ENCODE data around the gene SEMG2. TPM values are rescaled to one million over a fixed set of nuclear protein-coding genes. Genes with fewer than 3 reads are reported as not detected.

The SEMG2 gene
- total and polyA plus RNA-seq, 2 of the 13 experiments (the other 11 are each of a cell fraction or from before 2014, with no cell fraction given) = not detected

- BruUV-seq (replicated peaks) = no TSS peak
- ChIA-PET POLR2A (no interaction called here), CTCF (ENCODE audit: low intra/inter-chr PET ratio, low total read pairs) (no interaction called here)
- Histone ChIP-seq H3K9me3 (ENCODE audit: low read length) (no peaks in the 10 kb centered on the region), H3K27me3 (ENCODE audit: control insufficient read depth in 1 of 2, insufficient read depth in 2 of 2, low read length in 2 of 2) (peaks cover 2 to 6% of the 10 kb centered on the region in 2 experiments; a peak in 2 of 5 replicates), H3K4me2 (ENCODE audit: low read depth, low read length) (no peak overlapping the region), H2AFZ (ENCODE audit: low read length) (no peak overlapping the region), H3K27ac (ENCODE audit: extremely low read length, insufficient read depth, low read length) (no peak overlapping the region), H4K20me1 (ENCODE audit: insufficient read depth, low read length) (no peaks in the 10 kb centered on the region), H3K9ac (ENCODE audit: insufficient read depth, low read depth, low read length) (no peak overlapping the region), H3K36me3 (replicated peaks in 1 of 2; ENCODE audit: control insufficient read depth in 1 of 2, insufficient read depth in 2 of 2, low read length in 2 of 2) (no peaks in the 10 kb centered on the region), H3K4me3 (replicated peaks in 1 of 3; ENCODE audit: insufficient read depth in 1 of 3, low read depth in 2 of 3, low read length in 3 of 3) (no peak overlapping the region), H3K4me1 (ENCODE audit: insufficient read depth, low read length) (no peaks in the 10 kb centered on the region), H3K79me2 (ENCODE audit: insufficient read depth, low read length) (no peaks in the 10 kb centered on the region)
- intact Hi-C loops (cut with micrococcal nuclease; ENCODE audit: unreplicated experiment) = no loop called here
- ATAC-seq (no peak), DNase-seq (ENCODE audit: low spot score) (no peak), FAIRE-seq (no peak)
- in situ Hi-C loops (cut with HindIII; ENCODE audit: extremely low pct_ligation_motif_present, low pct_unique_long_range_greater_than_20kb) = no loop called here
- TF ChIP-seq AGO2 (optimal IDR thresholded peaks at IDR 0.05; ENCODE audit: low read depth, low read length) (no peak), ZNF878 (CRISPR knock-in tag; IDR thresholded peaks at IDR 0.05) (no peak), THAP11 (CRISPR knock-in tag; IDR thresholded peaks at IDR 0.05) (no peak), TBX2 (CRISPR knock-in tag; IDR thresholded peaks at IDR 0.05; ENCODE audit: borderline replicate concordance) (no peak), ZSCAN29 (CRISPR knock-in tag; conservative IDR thresholded peaks at IDR 0.05) (no peak), ELF1 (CRISPR knock-in tag; IDR thresholded peaks at IDR 0.05) (no peak), DNMT3B (CRISPR knock-in tag; conservative IDR thresholded peaks at IDR 0.05) (no peak), TFAP4 (IDR thresholded peaks at IDR 0.05; ENCODE audit: borderline replicate concordance, low read depth) (no peak), PRDM15 (CRISPR knock-in tag; IDR thresholded peaks at IDR 0.05) (no peak), KLF11 (CRISPR knock-in tag; IDR thresholded peaks at IDR 0.05) (no peak), NFKBIZ (CRISPR knock-in tag; IDR thresholded peaks at IDR 0.05) (no peak), PHF8 (CRISPR knock-in tag; IDR thresholded peaks at IDR 0.05) (no peak), GLMP (CRISPR knock-in tag; IDR thresholded peaks at IDR 0.05; ENCODE audit: borderline replicate concordance) (no peak), HMG20B (CRISPR knock-in tag; conservative IDR thresholded peaks at IDR 0.05) (no peak)
Observed at GRCh38 chr20:45223136-45223535, 2.0 kb downstream of the SEMG2 start.
